HG03439 (cell line): ENCODE data around the gene SCFD2.

Experiments used
- ATAC-seq: cut with Tn5 transposase; IDR thresholded peaks from one replicate; pipeline ENCODE4 v1.9.1; 2021; ENCODE audit warnings: mild to moderate bottlenecking, moderate library complexity; ENCODE audit not compliant: unreplicated experiment

The SCFD2 gene

DNA sequence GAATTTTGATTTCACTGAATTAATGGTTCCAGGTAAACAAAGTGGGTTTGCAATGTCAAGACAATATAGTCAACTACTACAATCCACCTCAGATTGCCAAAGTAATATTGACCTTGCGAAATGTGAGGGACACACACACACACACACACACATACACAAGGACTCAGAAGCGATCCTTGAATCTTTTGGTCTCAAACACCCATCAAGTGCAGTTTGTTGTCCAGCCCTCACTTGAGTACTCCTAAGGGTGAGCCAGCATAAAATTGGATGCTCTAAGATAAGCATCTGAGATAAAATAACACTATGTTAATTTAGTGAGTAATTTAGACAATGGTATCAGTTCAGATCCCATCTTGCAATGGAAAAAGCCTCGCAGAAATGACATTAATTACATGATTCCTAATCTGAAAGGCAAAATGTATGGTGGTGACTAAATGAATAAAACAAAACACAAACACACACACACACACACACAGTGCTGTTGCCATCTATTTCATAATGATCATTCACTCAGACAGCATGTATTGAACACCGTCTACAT is 401.2 kb downstream of the SCFD2 start:
- no peak for ATAC-seq

DNA sequence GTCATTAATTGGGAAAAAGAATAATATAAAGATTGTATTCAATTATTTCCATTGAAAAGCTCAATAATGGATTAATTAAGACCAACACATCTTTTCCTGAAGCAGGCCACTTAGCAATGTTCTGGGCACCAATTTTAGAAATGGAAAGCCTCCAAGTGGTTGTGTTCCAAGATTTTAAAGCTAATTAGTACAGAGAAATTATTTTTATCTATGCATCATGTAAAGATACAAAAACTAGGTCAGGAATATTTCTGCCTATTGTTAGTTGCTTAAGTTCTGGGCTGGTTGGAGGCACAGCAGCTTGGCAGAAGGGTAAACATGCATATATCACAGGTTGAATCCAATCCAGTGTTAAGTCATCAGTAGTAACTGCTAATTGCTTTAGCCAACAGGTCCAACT is 401.9 kb downstream of the SCFD2 start:
- no peak for ATAC-seq

DNA sequence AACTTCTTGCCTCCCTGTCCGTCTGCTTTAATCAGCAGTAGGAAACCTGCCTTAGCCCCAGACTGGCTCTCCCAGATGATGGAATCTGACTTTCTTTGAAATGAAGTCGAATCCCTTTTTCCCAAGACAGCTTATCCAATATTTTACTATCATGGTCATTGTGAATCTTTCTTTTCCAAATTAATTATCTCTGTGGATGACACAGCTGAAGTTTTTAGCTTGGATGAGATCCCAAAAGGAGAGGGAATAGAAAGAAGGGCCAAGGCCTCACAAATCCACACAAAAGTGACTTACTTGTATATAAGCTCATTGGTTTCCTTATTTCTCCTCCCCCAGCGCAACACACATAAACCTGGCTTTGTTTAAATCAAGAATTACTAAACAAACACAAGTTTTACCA is 403.1 kb downstream of the SCFD2 start:
- ATAC-seq: no peak

DNA sequence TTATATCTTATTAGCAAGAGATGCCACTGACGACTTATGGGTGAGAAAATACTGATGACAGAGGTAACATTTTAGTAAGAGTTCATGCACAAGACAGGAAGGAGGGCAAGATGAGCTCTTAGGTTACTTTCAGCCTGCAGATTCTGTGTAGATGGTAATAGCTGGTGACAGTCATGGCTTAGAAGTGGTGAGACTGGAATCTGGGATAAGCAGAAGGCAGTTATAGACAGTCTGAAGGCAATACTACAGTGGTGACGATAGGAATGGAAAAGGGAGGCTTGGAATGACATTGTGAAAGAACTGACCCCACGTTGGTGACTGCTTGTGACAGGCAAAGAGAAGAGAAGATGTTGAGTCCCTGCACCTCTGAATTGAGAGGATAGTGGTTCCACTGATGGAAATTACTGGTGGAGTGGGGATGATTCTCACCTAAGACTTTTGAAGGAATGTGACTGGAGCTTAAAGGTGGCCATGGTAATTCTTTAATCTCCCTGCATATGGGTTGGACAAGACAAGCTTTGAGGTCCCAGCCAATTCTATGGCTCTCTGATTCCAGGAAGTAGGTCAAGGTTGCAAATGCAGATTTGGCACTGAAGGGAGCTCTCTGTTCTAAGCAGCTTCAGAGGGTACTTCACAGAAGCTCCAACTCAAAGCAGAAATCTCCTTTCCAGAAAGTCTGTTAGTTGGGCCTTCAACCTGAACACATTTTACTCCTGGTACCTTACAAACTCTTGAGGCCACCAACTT is 404.0 kb downstream of the SCFD2 start:
- no peak for ATAC-seq

DNA sequence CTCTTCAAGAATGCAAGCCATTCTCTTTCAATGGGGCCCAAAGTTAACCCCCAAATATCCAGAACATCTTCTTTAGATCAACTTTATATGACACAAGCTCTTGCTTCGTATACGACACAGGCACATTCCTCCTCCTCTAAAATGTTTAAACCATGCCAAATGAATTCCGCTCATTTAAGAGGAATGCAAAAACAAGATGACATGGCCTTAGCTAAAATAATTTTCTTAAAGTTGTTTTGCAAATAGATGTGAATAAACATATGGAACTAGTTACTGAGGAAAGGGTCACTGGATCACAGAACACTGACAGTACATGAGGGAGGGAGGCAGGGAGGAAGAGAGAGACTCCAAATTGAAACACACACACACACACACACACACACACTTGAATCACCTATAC is 406.3 kb downstream of the SCFD2 start:
- ATAC-seq: no peak

DNA sequence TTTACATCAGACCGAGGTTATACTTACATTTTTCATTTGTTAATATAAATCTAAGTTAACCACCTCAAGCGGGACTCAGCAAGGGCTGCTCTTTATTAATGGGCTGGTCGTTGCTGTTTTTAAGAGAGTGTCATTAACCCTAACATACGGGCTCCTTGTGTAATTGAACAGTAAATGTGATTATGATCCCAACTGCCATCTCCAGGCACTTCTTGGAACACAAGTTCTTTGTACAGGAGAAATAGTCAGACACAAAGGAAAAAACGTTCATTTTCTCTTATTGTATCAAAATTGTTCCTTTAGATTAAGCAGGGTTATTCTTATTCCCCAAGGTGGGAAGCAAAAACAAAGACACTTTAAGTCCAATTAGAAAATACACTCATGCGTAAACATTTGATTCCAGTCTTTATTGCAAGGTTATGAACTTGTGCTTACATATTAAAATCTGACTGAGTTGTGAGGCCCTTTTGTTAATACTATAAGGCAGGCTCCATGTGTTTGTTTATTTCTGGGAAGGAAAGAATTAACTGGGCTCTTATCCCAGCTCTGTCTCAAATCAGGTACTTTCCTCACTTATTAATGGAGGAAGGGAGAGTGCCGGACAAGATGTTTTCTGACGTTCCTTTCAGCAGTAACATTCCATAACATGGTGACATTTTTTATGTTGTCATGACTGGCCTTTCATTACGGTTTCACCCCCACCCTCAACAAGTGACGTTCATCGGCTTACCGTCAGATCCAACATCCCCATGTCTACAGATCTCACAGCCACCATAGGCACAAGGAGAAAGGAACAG is 407.8 kb downstream of the SCFD2 start:
- no peak for ATAC-seq

DNA sequence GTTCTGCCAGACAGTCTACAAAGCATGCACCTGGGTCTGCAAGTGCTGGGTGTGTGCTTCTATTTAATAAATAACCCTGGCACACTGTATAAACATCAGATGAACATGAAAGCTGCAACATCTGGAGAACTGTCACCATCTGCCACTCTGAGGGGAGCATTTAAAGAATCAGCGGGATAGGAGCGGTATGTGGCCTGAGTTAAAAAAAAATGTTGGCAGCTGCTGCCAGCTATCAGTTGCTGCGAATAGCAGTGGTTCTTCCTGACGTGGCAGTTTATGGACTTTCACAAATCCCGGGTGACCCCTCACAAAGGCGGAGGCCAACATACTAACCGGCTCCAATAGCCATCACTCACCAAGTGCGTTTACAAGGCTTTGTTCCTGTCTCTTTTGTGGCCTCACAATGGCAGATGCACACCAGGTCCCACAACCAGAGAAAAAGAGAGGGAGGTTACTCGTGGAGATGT is 408.6 kb downstream of the SCFD2 start:
- no peak for ATAC-seq

DNA sequence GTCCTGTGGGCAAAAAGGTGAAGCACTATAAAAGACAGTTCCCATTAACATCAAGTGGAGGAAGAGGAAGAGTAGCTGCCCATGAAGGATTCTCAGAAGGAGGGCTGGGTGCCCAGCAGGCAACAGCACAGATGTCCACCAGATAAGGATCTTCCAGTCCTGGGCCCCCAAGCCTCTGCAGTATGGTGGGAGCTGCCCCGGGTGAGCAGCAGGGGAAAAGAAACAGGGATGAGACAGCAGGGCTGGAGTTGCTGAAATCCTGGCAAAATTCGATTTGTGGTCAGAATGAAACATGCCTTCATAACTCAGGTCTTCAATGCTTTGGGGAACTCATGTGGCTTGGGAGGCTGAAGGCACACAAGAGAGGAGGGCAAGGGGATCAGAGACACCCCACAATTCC is 409.2 kb downstream of the SCFD2 start:
- no peak for ATAC-seq

DNA sequence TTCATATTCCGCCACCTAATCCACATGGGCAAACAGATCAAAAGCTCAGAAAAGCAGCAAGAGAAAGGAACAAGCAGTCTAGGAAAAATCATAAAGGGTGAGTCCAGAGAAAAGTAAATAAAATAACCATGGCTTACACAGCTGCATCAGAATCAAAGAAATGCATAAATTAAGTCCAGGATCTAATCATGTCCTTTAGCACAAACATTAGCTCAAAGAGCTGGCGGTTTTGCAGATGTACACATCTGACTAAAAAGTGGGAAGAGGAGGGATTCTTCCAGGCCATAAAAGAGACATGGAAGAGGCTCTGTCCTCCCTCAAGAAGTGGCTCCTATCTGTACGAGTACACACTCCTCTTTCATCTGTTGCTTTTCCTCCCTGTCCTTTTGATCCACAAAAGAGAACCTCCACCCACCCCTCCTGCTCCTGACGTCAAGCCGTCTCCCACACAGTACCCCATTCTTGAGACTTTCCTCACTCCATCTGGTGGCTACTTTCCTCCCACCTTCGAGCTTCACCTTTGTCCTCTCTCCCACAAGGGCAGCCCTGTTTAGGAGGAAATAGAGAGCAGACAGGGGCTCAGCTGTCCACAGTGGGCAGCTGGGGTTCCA is 411.2 kb downstream of the SCFD2 start:
- ATAC-seq: no peak

DNA sequence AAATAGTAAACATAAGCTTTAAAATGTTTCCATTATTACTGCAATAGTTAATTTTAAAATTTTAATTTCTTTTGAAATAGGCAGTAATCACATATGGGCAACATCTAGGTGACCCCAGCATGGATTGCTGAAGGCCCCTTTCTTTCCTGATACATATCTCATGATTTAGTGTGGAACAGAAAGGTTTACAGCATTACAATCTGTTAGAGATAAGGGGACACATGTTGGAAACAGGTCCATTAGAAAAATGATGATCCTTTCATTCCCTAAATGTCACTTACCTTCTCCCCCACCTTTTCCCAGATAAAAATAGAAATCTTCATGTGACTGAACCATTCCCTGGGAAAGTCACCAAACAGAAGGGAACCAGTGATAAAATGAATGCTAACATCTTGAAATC is 413.3 kb downstream of the SCFD2 start:
- no peak for ATAC-seq

DNA sequence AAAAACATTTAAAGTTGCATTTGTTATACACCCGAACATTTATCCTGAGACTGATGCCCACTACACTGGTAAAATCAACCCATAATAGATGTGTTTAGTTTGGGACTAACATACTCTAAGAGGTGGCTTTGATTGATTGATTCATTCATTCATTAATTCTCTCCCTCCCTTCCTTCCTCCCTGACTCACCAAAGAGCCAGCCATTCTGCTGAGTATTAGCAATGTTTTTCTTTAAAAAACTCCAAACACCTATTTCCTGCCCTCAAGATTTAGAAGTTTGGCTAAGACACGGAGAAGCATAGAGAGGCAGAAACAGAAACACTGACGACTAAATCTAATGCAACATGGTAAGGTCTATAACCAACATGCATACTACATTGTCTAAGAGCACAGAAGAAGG is 414.8 kb downstream of the SCFD2 start:
- no peak for ATAC-seq

DNA sequence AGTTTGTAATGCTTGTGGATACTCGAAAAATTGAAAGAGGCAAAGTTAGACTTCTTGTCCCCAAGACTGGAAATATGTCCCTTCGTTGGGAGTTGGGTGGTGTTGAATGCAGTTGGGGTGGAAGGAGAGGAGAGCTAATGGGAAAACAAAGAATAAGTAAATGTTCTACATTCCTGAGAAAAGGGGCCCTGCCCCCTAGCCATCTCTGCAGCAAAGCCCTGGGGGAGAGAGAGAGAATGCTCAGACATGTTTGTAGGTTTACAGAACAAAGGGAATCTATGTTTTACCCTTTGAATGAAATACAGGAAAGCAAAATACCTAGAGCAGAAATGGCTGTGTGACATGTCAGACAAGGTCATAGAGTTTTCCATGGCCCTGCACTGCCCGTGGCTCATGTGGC is 415.6 kb downstream of the SCFD2 start:
- ATAC-seq: no peak

DNA sequence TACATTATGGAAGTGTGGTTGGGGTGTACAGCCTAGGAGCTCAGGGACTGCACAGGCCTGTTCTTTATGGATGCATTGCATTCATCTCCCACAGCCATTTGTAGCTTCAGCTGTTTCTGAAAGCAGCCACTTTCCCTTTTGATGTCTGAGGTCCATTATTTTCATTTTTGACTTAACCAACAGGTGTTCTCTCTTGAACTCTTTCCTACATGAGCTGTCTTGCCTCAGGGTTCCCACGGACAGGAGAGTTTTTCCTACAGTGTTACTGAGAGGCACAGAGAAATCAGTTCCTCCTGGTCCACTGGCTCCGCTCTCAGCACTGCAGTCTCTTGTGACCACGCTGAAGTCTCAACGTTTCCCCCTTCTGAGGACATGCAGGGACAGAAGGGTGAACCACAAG is 416.5 kb downstream of the SCFD2 start:
- no peak for ATAC-seq

DNA sequence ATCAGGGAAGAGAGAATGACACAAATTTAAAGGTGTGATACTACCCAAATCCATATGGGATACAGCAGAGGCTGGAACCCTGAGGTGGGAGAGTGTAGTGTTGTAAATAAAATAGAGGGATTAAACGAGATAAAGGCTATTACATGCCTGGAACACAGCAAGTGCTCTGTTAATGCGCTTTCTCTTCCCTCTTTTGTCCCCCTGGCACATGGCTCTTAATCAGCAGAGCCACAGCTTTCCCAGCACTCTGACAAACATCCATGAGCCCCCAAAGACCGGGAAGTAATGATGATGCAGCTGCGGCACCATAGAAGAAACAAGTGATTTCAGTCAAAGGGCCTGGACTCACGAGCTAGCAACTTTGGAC is 417.8 kb downstream of the SCFD2 start:
- ATAC-seq: no peak

DNA sequence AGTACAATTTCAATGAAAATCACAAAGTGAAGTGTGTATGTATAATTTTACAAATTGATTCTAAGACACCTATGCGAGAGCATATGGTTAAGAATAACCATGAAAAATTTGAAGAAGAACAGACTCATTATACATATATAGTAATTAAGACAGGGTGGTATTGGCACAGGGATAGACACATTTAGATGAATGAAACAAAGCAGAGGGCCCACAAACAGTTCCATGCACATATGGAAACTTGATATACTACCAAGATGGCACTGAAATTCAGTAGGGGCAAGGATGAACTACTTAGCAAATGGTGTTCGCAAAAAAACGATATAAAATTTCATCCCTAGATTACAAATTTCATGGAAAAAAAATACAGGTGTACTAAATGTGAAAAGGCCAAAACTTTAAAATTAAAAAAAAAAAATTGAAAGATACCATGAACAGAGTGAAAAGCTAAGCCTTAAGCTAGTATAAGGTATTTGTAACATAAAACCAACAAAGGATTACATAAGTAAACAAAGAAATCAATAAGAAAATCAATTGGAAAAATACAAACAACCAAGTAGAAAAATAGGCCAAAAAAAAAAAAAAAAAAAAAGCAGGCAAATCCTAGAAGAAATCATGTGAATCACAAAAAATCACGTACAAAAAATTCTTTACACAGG is 418.3 kb downstream of the SCFD2 start:
- ATAC-seq: no peak

DNA sequence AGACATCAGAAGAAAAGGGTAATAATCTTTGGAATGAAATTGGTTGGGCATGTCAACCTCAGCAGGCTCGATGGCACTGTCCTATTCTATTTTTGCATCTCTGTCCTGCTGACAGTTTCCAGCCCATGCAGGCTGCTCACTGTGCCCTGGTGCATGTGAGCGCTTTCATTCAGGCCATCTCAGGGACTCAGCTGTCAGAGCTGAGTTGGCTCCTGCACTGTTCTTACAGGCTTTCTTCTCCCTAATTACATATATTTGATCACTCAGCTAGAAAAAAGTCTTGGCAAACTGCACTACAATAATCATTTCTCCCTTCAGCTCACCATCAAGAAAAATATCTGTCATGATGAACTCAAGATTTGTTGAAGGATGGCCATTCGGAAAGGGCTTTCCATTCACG is 419.0 kb downstream of the SCFD2 start:
- ATAC-seq: no peak

DNA sequence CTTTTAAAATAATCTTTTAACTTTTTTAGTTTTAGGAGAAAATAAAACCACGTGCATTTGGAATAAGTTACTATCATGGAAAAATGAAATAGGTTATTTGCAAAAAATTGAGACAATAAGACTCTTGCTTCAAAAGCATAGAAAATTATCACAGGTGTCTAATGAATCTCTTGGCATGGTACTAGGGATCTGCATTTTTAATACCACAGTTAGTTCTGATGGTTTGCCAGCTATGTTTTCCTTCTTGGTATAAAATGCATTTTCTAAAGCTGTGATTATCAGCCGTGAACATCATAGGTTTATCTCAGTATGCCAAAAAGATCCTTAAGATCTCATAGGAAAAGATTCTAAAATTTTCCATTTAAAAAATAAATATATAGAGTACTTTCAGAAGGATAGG is 419.9 kb downstream of the SCFD2 start:
- ATAC-seq: no peak

DNA sequence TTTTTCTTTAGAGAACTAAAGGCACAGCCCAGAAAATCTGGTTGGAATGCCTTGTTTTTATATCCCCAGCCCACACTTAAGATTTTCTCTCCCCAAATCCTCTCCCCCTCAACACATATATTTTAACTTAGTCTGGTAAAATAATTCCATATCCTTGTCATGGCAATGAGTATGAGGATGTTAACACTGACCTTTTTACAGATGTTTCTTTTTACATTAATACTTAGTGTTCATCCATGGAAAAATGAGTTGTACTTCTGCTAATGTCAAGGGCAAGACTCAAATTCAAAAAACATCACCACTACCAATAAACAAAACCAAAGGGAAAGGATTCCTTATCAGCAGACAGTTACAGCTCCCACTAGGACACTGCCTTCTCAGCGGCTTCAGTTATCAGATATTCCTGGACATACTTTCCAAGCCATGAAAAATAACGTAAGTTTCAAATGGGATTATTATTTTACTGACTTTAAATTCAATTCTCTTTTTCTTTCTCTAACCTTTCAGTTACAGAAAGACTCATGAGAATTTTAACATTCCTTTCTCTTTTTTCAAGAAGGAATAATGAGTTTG is 420.4 kb downstream of the SCFD2 start:
- ATAC-seq: no peak

DNA sequence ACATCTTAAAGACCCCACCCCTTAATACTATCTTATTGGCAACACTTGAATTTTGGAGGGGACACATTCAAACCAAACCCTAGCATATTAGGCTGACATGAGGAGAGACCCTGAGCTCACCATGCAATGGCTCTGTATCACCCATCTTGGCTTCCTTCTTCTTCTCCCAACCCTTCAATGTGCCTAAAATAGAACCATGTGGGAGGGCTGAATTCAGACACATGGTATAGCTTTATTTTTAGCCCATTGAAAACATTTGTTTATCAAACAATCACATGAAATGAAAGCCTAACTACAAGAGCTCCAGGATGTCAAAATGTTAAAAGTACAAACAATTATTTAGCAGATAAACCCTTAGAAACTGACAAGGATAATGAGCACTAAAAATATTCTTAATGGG is 422.2 kb downstream of the SCFD2 start:
- no peak for ATAC-seq

DNA sequence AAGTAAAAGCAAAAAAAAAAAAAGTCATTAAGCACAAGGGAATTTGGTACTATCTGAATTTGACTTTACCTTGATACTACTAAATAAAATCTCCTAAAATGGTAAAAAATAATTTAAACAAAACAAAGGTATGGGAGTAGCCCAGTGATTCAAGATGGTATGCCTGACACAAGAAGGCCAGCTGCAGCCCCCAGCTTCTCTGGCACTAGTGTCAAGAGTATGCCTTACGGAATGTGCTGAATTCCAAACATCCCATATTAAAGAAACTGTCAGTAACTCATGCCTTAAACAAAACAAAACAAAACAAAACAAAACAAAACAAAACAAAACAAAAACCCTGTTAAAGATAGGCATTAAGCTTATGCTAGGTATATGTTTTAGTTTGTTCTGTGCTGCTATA is 422.9 kb downstream of the SCFD2 start:
- ATAC-seq: no peak

DNA sequence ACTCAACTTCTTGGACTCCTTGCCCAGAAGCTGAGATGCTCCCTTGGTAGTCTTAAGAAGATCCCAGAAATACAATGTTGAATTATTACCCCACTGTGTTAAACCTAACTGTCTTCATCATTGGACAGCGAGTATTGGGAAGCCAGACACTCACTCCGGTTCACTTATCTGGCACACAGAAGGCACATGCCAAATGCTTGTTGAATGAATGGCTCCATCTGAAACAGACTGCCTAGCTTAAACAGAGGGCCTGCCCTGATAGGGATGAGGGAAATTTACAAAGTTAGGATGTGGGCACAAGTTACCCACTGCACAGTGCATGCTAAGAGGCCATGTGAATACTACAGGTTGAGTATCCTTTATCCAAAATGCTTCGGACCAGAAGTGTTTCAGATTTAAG is 424.4 kb downstream of the SCFD2 start:
- ATAC-seq: no peak
